GM21390 (cell line): ENCODE results near the gene TADA2A.

Experiments
- ATAC-seq: cut with Tn5 transposase; IDR thresholded peaks from one replicate; pipeline ENCODE4 v1.9.1; 2021; ENCODE audit not compliant: unreplicated experiment

Gene TADA2A

DNA sequence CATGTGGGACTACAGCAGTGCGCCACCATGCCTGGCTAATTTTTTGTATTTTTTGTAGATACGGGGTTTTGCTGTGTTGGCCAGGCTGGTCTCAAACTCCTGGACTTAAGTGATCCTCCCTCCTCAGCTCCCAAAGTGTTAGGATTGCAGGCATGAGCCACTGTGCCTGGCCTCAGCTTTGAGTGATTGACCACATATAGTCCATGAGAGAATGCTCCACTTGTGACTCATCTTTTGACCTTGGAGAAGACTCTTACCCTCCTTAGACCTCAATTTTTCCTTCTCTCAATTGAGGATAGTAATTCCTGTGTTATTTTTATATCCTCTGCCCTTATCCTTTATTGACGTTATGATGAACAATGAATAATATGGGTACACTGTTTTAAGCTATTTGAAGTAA is 52.1 kb downstream of the TADA2A start:
- no peak for ATAC-seq

- no peak for ATAC-seq
These were observed 55.0 kb downstream of the TADA2A start for GRCh38 chr17:37461668-37462067.

- no peak for ATAC-seq
These were observed 55.8 kb downstream of the TADA2A start for GRCh38 chr17:37462492-37462891.

DNA sequence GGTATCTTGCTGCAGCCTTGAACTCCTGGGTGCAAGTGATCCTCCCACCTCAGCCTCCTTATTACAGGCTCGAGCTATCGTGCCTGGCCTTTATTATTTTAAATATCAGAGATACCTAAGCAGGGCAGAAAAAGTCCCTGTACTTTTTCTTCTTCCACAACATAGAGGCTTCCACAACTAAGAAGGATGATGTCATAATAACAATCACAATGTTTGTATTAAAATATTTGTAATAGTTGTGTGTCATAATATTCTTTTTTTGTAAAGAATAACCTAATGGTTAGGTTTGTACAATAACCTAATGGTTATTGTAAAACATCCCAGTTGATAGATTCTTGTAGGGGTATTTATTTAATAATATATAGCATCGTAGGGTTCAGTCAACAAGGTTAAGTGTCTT is 56.4 kb downstream of the TADA2A start:
- no peak for ATAC-seq

GRCh38 chr17:37465069-37465616 is 58.5 kb downstream of the TADA2A start:
- no peak for ATAC-seq

DNA sequence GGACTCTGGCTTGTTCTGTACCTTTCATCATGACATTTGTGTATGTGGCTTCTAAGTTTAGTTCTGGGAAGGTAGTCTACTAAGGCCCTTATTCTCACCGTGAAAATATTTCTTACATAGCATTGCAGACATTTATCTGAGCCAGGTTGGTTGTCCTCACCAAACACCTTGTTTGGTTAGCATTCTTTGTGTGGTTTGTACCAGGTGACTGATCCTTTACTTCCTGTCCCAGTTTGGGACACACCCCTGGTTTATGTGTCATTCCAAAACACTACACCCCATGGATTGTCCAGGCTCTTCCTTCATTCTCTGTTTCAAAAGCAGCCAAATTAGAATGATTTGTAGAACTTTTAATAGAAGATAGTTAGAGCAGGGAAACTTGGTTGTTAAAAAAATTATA is 59.8 kb downstream of the TADA2A start:
- no peak for ATAC-seq

DNA sequence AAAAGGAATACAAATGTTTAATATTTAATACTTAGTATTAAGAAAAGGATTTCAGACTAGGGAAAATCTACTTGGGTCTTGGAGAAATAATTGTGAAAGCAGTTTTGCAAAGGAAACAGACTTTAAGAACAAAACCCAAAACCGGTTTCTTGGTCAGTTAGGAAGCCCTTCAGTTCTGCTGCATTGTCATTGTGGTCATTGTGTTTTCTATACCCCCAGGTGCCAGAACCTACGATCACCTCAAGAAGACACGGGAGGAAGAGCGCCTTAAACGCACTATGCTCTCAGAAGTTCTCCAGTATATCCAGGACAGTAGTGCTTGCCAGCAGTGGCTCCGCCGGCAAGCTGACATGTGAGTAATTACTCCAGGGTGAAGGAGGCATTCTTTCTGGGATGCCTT is 63.5 kb downstream of the TADA2A start:
- no peak for ATAC-seq

DNA sequence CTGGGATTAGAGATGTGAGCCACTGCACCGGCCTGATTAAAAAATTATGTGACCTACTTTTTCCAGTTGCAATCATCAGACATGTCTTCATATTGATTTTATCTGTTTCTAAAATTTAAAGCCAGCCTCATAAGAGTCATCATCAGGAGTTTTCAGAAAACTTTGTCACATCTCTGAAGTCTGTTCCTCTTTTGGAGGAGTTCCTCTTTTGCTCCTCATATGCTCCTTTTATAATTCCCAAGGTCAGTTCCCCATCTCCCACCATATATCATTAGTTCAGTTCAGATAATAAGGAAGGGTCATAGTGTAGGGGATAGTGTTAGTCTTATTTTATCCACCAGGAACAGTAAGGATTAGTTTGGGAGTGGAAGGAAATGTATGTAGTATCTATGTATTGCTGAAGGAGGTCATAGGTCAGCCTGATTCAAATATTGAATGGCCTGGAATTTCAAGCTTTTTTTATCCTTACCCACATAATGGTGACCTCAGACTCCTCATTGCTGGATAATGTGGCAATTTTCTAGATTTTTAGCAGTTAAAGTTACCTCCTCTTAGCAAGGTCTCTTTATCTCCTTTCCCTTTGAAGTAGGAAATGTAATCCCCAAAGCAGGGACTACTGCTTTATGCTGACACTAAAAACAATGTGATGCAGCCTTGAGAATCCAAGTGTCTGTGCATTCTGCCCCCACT is 69.2 kb downstream of the TADA2A start:
- no peak for ATAC-seq

DNA sequence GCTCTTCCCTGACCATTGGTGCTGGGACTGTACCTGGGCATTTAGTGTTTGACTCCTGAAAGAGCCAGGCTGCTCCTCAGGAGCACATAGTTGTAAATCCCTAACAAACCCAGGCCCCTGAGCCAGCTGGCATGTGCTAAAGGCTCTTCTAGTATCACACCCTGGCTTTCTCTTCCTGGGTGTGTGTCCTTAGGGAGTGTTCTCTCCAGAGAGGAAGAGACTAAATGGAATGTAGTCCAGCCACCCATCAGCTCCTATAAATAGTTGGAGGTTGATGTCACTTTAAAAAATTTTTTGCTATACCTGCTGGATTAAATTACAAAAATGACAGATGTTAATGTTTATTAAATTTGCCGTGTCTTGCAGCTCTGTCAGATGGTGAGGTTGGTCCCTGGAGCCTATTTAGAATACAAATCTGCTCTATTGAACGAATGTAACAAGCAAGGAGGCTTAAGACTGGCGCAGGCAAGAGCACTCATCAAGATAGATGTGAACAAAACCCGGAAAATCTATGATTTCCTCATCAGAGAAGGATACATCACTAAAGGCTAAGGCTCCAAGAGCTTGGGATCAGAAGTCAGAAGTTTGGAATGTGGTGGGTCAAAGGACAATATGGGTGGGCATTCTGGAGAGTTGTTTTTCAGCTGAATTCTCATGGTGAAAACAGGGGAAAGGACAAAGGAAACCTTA is 69.9 kb downstream of the TADA2A start:
- no peak for ATAC-seq

GRCh38 chr17:37478187-37478586 is 71.5 kb downstream of the TADA2A start:
- no peak for ATAC-seq

- ATAC-seq: no peak
These were observed 72.3 kb downstream of the TADA2A start for GRCh38 chr17:37479025-37479424.

DNA sequence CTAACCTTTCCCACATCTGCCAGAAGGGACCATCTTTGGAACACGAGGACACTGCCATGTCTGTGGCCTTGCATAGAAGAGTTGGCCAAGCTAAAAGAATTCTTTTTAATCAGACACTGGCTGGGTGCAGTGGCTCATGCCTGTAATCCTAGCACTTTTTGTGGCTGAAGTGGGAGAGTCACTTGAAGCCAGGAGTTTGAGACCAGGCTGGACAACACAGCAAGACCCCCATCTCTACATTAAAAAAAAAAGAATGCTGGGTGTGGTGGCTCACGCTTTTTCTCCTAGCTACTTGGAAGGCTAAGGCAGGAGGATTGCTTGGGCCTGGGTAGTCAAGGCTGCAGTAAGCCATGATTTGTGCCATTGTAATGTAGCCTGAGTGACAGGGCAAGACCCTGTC is 73.7 kb downstream of the TADA2A start:
- no peak for ATAC-seq

GRCh38 chr17:37481001-37481665 is 74.4 kb downstream of the TADA2A start:
- no peak for ATAC-seq

GRCh38 chr17:37483311-37484039 is 76.8 kb downstream of the TADA2A start:
- ATAC-seq: no peak

DNA sequence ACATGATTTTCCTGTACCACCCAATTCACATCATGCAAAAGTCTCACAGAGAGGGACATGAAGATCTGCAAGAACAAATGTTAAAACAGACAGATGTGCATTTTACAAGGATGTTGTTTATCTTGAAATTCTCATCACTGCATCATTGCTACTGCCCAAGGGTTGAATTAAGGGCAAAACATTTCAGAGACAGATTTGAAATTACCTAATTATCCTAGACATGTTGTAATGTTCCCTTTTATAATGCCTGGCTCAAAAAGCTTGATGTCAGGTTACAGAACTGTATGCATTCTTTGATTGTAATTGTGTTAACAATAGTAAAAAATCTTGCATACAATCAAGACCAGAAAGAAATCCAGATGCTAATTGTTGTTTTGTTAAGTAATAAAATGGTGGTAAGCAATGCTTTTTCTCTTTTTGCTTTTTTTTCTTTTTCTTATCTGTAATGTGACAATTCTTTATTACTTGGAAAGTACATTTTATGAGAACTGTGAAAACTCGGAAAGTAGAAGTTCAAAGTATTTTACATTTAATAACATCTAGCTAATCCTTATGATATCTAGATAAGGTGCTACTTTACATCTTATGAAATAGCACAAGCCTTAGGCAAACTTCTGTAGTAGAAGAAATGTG is 79.4 kb downstream of the TADA2A start:
- ATAC-seq: no peak

GRCh38 chr17:37488009-37488604 is 81.4 kb downstream of the TADA2A start:
- no peak for ATAC-seq

- ATAC-seq: no peak
These were observed 82.0 kb downstream of the TADA2A start for GRCh38 chr17:37488607-37489196.

- ATAC-seq: peak; percentile 50
These were observed 82.7 kb downstream of the TADA2A start, which contains the start of gene DUSP14 for GRCh38 chr17:37489197-37490001. Gene DUSP14 (plus strand): TSS chr17:37489891. CDS start chr17:37512273, 22,382 bp downstream.

GRCh38 chr17:37490022-37490587 is 83.4 kb downstream of the TADA2A start:
- ATAC-seq: peak; percentile 50
